Activated CD4-positive, alpha-beta memory T cell treated with anti-CD3 and anti-CD28 coated beads, Interleukin-2, amount 10 ng/mL, durations not matched to agents 7 days and 5 days (primary cell): ENCODE measurements around the gene FAM174C. TPM values are rescaled to one million over a fixed set of nuclear protein-coding genes. Genes with fewer than 3 reads are reported as not detected.
A peak's percentile ranks its signal among the peaks of the same experiment; 100 is the strongest.
"Not testable (repeated sequence)": the region's sequence is repeated elsewhere in the genome, so short reads cannot be mapped to it uniquely, and the experiment has no call there.

Experiments used
- CTCF ChIA-PET: fragments of 350-600 bp; sonication (Branson Sonifier 250); formaldehyde crosslinking; loops from one replicate; lab custom pipeline; 2021; ENCODE audit warnings: antibody characterized with exemption, inconsistent platforms; lab: Charles Lee
- POLR2A ChIA-PET: fragments of 350-600 bp; sonication (Branson Sonifier 250); formaldehyde crosslinking; loops from one replicate; lab custom pipeline; 2021; ENCODE audit warnings: antibody characterized with exemption; lab: Charles Lee
- DNase-seq: peaks from one replicate; pipeline ENCODE4 v3.0.0-alpha.2; 2020
- H3K27ac Mint-ChIP-seq: one replicate; pipeline ENCODE4 v1.8.0; 2021; ENCODE audit warnings: mild to moderate bottlenecking, mixed read lengths
- H3K27me3 Mint-ChIP-seq: one replicate; pipeline ENCODE4 v1.8.0; 2021; ENCODE audit warnings: mixed read lengths
- H3K36me3 Mint-ChIP-seq: one replicate; pipeline ENCODE4 v1.8.0; 2021; ENCODE audit warnings: low read depth, mixed read lengths
- H3K4me1 Mint-ChIP-seq: one replicate; pipeline ENCODE4 v1.8.0; 2021; ENCODE audit warnings: mixed read lengths
- H3K4me3 Mint-ChIP-seq: one replicate; pipeline ENCODE4 v1.8.0; 2021; ENCODE audit warnings: mild to moderate bottlenecking, mixed read lengths
- H3K9me3 Mint-ChIP-seq: one replicate; pipeline ENCODE4 v1.8.0; 2021; ENCODE audit warnings: mixed read lengths
- total RNA-seq, 2 experiments: library from RNA; stranded (reverse); gene quantifications; one replicate each; pipeline ENCODE4 v1.2.3, GENCODE V29; 2021

The FAM174C gene
- total RNA-seq, 2 experiments from 2014 or later = 45.9 to 50.1 TPM

- ChIA-PET CTCF (no interaction called here), POLR2A (no interaction called here)
- Mint-ChIP-seq H3K27me3 (no peaks in the 10 kb centered on the region), H3K36me3 (no peaks in the 10 kb centered on the region), H3K4me3 (no peak overlapping the region), H3K9me3 (no peaks in the 10 kb centered on the region), H3K27ac (no peak overlapping the region), H3K4me1 (no peaks in the 10 kb centered on the region)
- no peak for DNase-seq
These were observed 27.4 kb downstream of the FAM174C start for GRCh38 chr19:1302533-1303239.

GRCh38 chr19:1304197-1304924 lies 29.0 kb downstream of the FAM174C start:
- ChIA-PET CTCF (no interaction called here), POLR2A (no interaction called here)
- Mint-ChIP-seq H3K27ac (no peak overlapping the region), H3K4me3 (no peak overlapping the region), H3K4me1 (no peaks in the 10 kb centered on the region), H3K36me3 (no peaks in the 10 kb centered on the region), H3K9me3 (no peaks in the 10 kb centered on the region), H3K27me3 (no peaks in the 10 kb centered on the region)
- no peak for DNase-seq

- H3K9me3 Mint-ChIP-seq, H3K27ac Mint-ChIP-seq, POLR2A ChIA-PET, H3K4me1 Mint-ChIP-seq, DNase-seq, H3K36me3 Mint-ChIP-seq, H3K4me3 Mint-ChIP-seq, CTCF ChIA-PET, H3K27me3 Mint-ChIP-seq: not testable (repeated sequence)
These were observed 30.0 kb downstream of the FAM174C start for GRCh38 chr19:1305354-1305753.

DNA sequence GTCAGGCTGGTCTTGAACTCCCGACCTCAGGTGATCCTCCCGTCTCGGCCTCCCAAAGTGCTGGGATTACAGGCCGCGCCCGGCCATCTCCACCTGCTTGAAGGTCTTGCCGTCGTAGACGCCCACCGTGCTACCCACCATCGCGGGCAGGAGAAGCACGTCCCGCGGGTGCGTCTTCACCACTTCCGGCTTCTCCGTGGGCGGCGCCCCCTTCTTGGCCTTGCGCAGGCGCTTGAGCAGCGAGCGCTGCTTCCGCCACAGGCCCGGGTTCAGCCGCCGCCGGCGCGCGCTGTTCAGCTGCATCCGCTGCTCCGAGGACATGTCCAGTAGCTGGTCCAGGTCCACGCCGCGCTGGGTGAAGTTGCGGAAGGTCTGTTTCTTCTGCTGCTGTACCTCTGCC lies 32.0 kb downstream of the FAM174C start:
- Mint-ChIP-seq H3K4me1 (no peaks in the 10 kb centered on the region), H3K4me3 (peak overlapping the region; percentile 8), H3K27me3 (no peaks in the 10 kb centered on the region), H3K36me3 (no peaks in the 10 kb centered on the region), H3K9me3 (no peaks in the 10 kb centered on the region), H3K27ac (no peak overlapping the region)
- POLR2A ChIA-PET = no interaction called here
- no peak for DNase-seq
- CTCF ChIA-PET = no interaction called here

- Mint-ChIP-seq H3K36me3 (no peaks in the 10 kb centered on the region), H3K27ac (no peak overlapping the region), H3K4me1 (no peaks in the 10 kb centered on the region), H3K9me3 (no peaks in the 10 kb centered on the region), H3K4me3 (peak overlapping the region; percentile 8), H3K27me3 (no peaks in the 10 kb centered on the region)
- no peak for DNase-seq
- ChIA-PET POLR2A (no interaction called here), CTCF (no interaction called here)
These were observed 32.5 kb downstream of the FAM174C start for GRCh38 chr19:1307755-1308303.

DNA sequence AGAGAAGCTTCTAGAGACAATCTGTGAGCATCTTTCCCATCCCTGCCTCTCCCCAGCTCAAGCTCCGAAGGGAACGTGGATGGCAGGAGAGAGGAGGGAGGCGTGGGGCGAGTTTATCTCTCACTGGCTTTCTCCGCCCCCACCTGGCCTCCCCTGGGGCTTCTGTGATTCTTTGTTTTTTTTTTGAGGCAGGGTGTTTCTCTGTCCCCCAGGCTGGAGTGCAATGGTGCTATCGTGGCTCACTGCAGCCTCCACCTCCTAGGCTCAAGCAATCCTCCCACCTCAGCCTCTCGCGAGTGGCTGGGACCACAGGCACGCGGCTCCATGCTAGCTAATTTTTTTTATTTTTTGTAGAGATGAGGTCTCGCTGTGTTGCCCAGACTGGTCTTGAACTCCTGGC lies 33.4 kb downstream of the FAM174C start:
- no peak overlapping the region for H3K4me3 Mint-ChIP-seq
- DNase-seq = no peak
- POLR2A ChIA-PET = no interaction called here
- no peaks in the 10 kb centered on the region for H3K36me3 Mint-ChIP-seq
- H3K27ac Mint-ChIP-seq = no peak overlapping the region
- CTCF ChIA-PET = no interaction called here
- no peaks in the 10 kb centered on the region for H3K4me1 Mint-ChIP-seq
- no peaks in the 10 kb centered on the region for H3K9me3 Mint-ChIP-seq
- peaks cover 2% of the 10 kb centered on the region for H3K27me3 Mint-ChIP-seq

DNA sequence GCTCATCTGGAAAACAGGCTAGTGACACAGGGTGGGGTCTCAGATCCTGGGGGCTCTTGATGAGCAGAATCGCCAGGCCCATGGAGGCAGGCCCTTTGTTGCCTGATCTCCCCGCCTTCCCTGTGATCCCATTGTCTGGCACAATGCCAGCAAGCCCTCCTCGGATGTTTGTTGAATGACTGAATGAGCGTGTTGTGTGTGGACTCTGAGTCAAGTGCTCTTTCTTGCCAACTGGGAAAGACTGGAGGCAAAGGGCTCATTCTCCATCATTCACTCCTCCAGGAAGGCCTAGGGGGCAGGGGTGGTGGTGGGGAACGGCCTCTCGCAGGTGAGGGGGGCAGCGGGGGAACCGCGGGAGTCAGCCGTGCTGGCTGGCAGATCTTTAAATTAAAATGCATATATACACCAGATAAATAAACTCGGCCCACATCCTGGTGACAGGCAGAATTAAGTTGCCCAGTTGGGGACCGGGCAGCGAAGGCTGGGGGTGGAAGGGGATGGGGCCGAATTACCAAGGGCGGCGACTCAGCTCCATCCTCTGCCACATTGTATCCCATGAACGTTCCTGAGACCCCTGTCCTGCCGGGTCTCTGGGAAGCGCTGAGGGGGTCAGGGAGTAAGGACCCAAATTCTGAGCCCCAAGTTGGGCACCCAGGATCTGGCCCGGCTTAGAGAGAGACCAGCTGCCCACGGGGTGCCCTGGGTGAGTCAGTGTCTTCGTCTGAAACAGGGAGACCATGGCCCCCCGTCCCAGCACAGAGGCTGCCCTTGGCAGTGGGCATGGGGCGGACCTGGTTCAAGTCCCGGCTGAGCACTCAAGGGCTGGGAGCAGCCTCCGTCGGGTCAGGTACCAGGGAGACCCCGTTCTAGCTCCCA lies 34.9 kb downstream of the FAM174C start:
- H3K27ac Mint-ChIP-seq = no peak overlapping the region
- no peak for DNase-seq
- CTCF ChIA-PET = no interaction called here
- H3K4me3 Mint-ChIP-seq = no peak overlapping the region
- H3K36me3 Mint-ChIP-seq = no peaks in the 10 kb centered on the region
- no peaks in the 10 kb centered on the region for H3K4me1 Mint-ChIP-seq
- no peaks in the 10 kb centered on the region for H3K9me3 Mint-ChIP-seq
- H3K27me3 Mint-ChIP-seq = peaks cover 2% of the 10 kb centered on the region
- POLR2A ChIA-PET = no interaction called here

GRCh38 chr19:1310853-1311180 lies 35.5 kb downstream of the FAM174C start:
- DNase-seq = no peak
- no peaks in the 10 kb centered on the region for H3K36me3 Mint-ChIP-seq
- no peaks in the 10 kb centered on the region for H3K9me3 Mint-ChIP-seq
- H3K27ac Mint-ChIP-seq = no peak overlapping the region
- ChIA-PET CTCF (no interaction called here), POLR2A (no interaction called here)
- no peaks in the 10 kb centered on the region for H3K4me1 Mint-ChIP-seq
- H3K4me3 Mint-ChIP-seq = no peak overlapping the region
- H3K27me3 Mint-ChIP-seq = peaks cover 2% of the 10 kb centered on the region

DNA sequence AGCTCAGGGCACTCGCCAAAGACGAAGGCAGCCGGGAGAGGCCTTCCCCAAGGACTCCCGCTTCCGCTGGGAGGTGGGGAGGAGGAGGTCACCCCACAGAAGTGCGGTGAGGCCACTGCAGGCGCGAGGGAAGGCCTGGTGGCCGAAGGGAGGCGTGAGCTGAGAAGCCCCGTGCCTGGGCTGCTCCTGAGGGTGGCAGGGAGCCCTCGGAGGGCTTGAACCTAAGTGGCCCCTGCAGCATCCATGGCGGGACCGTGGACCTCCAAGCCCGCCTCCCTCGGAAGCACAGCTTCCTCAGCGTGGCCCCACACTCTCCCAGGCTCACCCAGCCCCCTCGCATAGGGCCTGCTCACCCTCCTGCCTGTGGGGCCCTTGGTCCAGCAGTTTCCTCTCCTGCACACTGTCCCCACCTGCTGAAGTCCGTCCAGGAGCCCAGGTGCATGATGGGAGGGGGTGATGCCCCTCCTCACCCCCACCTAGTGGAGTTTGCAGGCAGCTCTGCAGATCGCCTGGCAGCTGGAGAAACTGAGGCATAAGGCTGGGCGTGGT lies 36.3 kb downstream of the FAM174C start:
- DNase-seq = no peak
- Mint-ChIP-seq H3K9me3 (no peaks in the 10 kb centered on the region), H3K27ac (no peak overlapping the region), H3K4me1 (no peaks in the 10 kb centered on the region), H3K36me3 (no peaks in the 10 kb centered on the region), H3K27me3 (peaks cover 3% of the 10 kb centered on the region), H3K4me3 (no peak overlapping the region)
- CTCF ChIA-PET = interaction anchor here (0.9 kb wide), 1 partner anchor 43 kb away, joined by 3 read pairs; the partner anchor contains the start of gene CIRBP
- POLR2A ChIA-PET = interaction anchor here (0.5 kb wide), 1 partner anchor 191 kb away, joined by 4 read pairs; no protein-coding TSS in a partner anchor

DNA sequence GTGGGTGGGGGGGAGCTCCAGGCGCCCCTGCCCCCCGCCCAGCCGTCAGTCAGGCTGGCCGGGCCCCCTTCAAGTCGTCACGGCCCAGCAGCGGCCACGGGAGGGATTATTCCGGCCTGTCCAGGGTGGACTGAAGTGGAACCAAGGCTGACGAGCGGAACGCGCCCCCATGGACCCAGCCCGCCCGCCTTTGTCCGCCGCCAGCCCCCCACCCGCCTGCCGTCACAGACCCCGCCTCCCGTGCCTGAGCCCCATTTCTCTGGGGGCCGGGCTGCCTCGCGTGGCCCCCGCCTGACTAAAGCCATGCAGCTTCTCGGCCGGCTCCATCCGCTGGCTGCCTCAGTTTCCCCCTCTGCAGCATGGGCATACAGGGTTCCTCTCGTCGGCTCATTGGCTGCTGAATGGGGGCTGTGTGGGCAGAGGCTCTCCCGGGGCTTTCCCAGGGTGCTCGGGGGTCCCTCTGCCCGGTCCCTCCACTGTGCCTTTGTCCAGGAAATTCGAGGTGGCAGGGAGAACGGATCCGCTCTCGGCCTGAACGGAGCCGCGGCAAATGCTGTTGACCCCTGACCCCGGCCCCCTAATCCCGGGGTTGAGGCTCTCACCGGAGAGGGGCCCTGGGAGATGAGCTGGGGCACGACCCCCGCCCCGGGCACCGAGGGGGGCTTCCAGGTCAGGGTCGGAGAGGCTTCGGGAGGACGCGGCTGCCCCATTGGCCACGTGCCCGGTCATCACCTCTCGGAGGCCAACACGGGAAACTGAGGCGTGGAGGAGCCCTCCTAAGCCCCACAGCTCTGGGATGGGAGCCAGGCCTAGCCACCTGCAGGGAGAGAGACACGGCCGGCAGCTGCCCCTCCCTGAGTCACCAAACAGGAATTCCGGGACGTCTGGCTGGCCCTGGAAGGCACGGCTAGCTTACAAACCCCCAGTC lies 37.7 kb downstream of the FAM174C start:
- Mint-ChIP-seq H3K4me3 (no peak overlapping the region), H3K27me3 (peaks cover 12% of the 10 kb centered on the region), H3K9me3 (no peaks in the 10 kb centered on the region), H3K27ac (no peak overlapping the region), H3K4me1 (no peaks in the 10 kb centered on the region), H3K36me3 (no peaks in the 10 kb centered on the region)
- no peak for DNase-seq
- CTCF ChIA-PET = interaction anchor here (0.5 kb wide), 1 partner anchor 29 kb away, joined by 3 read pairs; no protein-coding TSS in a partner anchor
- POLR2A ChIA-PET = no interaction called here

DNA sequence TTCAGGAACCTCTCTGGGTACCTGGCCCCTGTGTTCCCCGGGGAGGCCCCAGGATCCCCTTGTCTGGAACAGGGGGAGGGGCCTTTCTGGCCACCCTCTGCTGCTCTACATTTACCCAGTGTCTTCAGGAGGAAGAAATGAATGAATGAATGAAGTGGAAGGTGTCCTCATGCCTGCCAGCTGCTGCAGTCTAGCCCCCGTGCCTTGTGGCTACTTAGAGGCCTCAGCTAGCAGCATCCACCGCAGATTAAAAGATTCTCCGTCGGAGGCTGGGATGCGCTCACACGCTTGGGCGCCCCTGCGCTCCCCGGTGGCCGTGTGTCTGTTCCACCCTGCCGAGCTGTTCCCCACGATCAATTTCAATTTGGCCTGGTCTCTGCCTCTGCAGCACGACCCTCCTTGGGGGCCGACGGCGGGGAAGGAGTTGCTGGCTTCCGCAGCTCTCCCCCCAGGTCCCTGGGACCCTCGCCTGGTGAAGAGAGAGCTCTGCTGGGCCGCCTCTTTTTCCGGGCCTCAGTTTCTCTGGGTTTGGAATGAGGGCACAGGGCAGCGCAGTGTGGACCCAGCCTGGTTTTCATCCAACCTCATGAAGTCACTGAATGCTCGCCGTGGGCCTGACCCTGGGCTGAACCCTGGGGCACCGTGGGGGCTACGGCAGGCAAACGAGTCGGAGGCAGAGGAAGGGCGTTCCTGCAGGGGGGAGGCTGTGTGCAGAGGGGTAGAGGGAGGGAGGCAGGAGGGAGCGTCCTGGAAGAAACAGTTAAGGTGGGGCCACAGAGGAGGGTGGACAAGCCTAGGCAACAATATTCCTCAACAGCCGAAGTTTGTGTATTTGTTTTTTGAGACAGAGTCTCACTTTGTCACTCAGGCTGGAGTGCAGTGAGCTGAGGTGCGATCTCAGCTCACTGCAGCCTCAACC lies 38.6 kb downstream of the FAM174C start:
- H3K27me3 Mint-ChIP-seq = peaks cover 16% of the 10 kb centered on the region
- POLR2A ChIA-PET = no interaction called here

More for the DNA sequence above, 38.6 kb downstream of the FAM174C start:
- no peak overlapping the region for H3K27ac Mint-ChIP-seq
- H3K4me1 Mint-ChIP-seq = no peaks in the 10 kb centered on the region
- no peaks in the 10 kb centered on the region for H3K9me3 Mint-ChIP-seq
- no peaks in the 10 kb centered on the region for H3K36me3 Mint-ChIP-seq
- no peak overlapping the region for H3K4me3 Mint-ChIP-seq
- DNase-seq = no peak
- CTCF ChIA-PET = interaction anchor here (0.5 kb wide), 1 partner anchor 28 kb away, joined by 3 read pairs; no protein-coding TSS in a partner anchor
